Heart right ventricle (tissue), 16 donors: ENCODE results near the gene PPT2. TPM values are rescaled to one million over a fixed set of nuclear protein-coding genes. Genes with fewer than 3 reads are reported as not detected.

ENCODE experiments used
- ATAC-seq, 8 donors: fragments of 200-7000 bp; cut with Tn5 transposase; one replicate each; pipeline ENCODE4 v1.9.1; 2020; ENCODE audit warnings: mild to moderate bottlenecking in 8 of 8, moderate library complexity in 8 of 8, moderate number of reproducible peaks in 1 of 8
- DNase-seq, 2 donors: peaks; one replicate each; pipeline ENCODE4 v3.0.0-alpha.2; 2020
- H3K27ac ChIP-seq, 10 donors: fragments of 200-600 bp; sonication (generic) in 2 of 10; one replicate each; pipeline versions ENCODE4 v1.5.0 to v1.8.0; 2020 to 2022; ENCODE audit warnings: mild to moderate bottlenecking in 3 of 10
- H3K27me3 ChIP-seq, 7 donors: fragments of 200-600 bp; one replicate each; pipeline ENCODE4 v1.8.0; 2021 to 2022; ENCODE audit warnings: mild to moderate bottlenecking in 2 of 7
- H3K36me3 ChIP-seq, 9 donors: fragments of 200-600 bp; sonication (generic) in 1 of 9; one replicate each; pipeline versions ENCODE4 v1.5.0 to v1.8.0; 2020 to 2022; ENCODE audit warnings: mild to moderate bottlenecking in 2 of 9
- H3K4me1 ChIP-seq, 9 donors: fragments of 200-600 bp; sonication (generic) in 1 of 9; one replicate each; pipeline versions ENCODE4 v1.5.0 to v1.8.0; 2020 to 2022; ENCODE audit warnings: mild to moderate bottlenecking in 4 of 9
- H3K4me3 ChIP-seq, 10 donors: fragments of 200-600 bp; sonication (generic) in 2 of 10; one replicate each; pipeline versions ENCODE4 v1.5.0 to v1.8.0; 2020 to 2022; ENCODE audit warnings: mild to moderate bottlenecking in 7 of 10, moderate library complexity in 2 of 10
- H3K9me3 ChIP-seq, 11 donors: fragments of 200-600 bp in 10 of 11; sonication (generic) in 2 of 11; one replicate each; pipeline versions ENCODE4 v1.5.0 to v1.8.0; 2013 to 2022; ENCODE audit warnings: mild to moderate bottlenecking in 2 of 11, control low read depth in 1 of 11, moderate library complexity in 1 of 11
- WGBS, 2 donors: extraction: QIAGEN DNeasy Blood & Tissue Kit; methylation state at CpG; one replicate each; pipeline ENCODE4 v1.1.7; 2013; ENCODE audit warnings: inconsistent platforms in 1 of 2; 5-methylcytosine and 5-hydroxymethylcytosine counted together
- intact Hi-C, 10 donors: fragments of 100-400 bp; cut with DNase I; formaldehyde crosslinking; loops; one replicate each; pipeline versions ENCODE4 v1.11.1 to v1.14.2; 2022
- long read RNA-seq, 3 donors: library from polyadenylated mRNA; unstranded; transcript quantifications; one replicate each; pipeline ENCODE4 v2.0.0, GENCODE V29; 2020 to 2021
- polyA plus RNA-seq, 2 donors: library from polyadenylated mRNA; stranded (reverse); fragments of 200-250 nt; gene quantifications; one replicate each; pipeline ENCODE4 v1.2.3, GENCODE V29; 2013
- total RNA-seq, 10 donors: library from RNA; stranded (reverse); fragmentation: NEBNext Ultra II Directional in 3 of 10; extraction: Animal tissue kit (Norgen Biotek cat#: 25700) in 3 of 10; gene quantifications; one replicate each; pipeline versions ENCODE4 v1.2.1 to v1.2.4, GENCODE V29; 2021 to 2023
- TF ChIP-seq, protein P1 (sequence below), 9 donors: fragments of 200-600 bp; sonication (generic) in 2 of 9; IDR thresholded peaks; one replicate each; pipeline versions ENCODE4 v1.5.0 to v1.8.0; 2021 to 2022; ENCODE audit warnings: antibody characterized with exemption in 9 of 9, mild to moderate bottlenecking in 5 of 9, moderate library complexity in 1 of 9
- donor health status: Arrhythmogenic right ventricular cardiomyopathy.
- donor health status: ischemic (EF 13 %, LVEDD 7.1; RV severe dilation, severe dysfunction).
- donor health status: healthy with polysubstance abuse.
- donor health status: DM: no; HTN: yes; CAD: no.
- donor health status: DM: no; HTN: no; CAD: no.
- donor health status: ischemic (EF 25% LVEDD 6.9; RV normal size, moderate dysfunction).
- donor health status: ischemic (EF 25% LVEDD 5.7; RV mildly dilated, moderate dysfunction).
- donor health status: healthy.
- donor health status: DM: yes; HTN: yes; CAD: no.
- donor health status: Ischemic cardiomyopathy.
- donor health status: ischemic (EF 35%, LVEDD 5.7; RV mildly dilated, moderate dysfunction).
- donor health status: nonischemic (EF 11% LVEDD 7.7; RV severe dilation, severe dysfunction).
- donor health status: DM: yes; HTN: yes; CAD: no.
- donor health status: PGD.
- donor health status: ischemic (EF 29% LVEDD 5.4; RV normal size, mild dysfunction).
- donor health status: nonischemic (EF 23%, LVEDD 6.1; RV moderate dilation, normal function).

PPT2 gene, protein sequence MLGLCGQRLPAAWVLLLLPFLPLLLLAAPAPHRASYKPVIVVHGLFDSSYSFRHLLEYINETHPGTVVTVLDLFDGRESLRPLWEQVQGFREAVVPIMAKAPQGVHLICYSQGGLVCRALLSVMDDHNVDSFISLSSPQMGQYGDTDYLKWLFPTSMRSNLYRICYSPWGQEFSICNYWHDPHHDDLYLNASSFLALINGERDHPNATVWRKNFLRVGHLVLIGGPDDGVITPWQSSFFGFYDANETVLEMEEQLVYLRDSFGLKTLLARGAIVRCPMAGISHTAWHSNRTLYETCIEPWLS
- 10 to 100 TPM; 18.0 to 31.8 (median 23.7) TPM for total RNA-seq
- polyA plus RNA-seq: 10 to 100 TPM; 16.8 to 17.6 TPM
- long read RNA-seq, donor 1, transcript PPT2-244 (9 exons, 2,053 nt): major isoform, 6 of 13 reads
- long read RNA-seq, donor 1, partial matches to known transcripts: 5 of 13 reads
- long read RNA-seq, donor 1, other reads (novel, unspliced or antisense): 1 of 13 reads
- long read RNA-seq, donor 2, partial matches to known transcripts: 5 of 7 reads
- long read RNA-seq, donor 2, other reads (novel, unspliced or antisense): 0 of 7 reads
- long read RNA-seq, donor 3, transcript PPT2-244 (9 exons, 2,053 nt): major isoform, 17 of 26 reads
- long read RNA-seq, donor 3, partial matches to known transcripts: 4 of 26 reads
- long read RNA-seq, donor 3, other reads (novel, unspliced or antisense): 2 of 26 reads

DNA sequence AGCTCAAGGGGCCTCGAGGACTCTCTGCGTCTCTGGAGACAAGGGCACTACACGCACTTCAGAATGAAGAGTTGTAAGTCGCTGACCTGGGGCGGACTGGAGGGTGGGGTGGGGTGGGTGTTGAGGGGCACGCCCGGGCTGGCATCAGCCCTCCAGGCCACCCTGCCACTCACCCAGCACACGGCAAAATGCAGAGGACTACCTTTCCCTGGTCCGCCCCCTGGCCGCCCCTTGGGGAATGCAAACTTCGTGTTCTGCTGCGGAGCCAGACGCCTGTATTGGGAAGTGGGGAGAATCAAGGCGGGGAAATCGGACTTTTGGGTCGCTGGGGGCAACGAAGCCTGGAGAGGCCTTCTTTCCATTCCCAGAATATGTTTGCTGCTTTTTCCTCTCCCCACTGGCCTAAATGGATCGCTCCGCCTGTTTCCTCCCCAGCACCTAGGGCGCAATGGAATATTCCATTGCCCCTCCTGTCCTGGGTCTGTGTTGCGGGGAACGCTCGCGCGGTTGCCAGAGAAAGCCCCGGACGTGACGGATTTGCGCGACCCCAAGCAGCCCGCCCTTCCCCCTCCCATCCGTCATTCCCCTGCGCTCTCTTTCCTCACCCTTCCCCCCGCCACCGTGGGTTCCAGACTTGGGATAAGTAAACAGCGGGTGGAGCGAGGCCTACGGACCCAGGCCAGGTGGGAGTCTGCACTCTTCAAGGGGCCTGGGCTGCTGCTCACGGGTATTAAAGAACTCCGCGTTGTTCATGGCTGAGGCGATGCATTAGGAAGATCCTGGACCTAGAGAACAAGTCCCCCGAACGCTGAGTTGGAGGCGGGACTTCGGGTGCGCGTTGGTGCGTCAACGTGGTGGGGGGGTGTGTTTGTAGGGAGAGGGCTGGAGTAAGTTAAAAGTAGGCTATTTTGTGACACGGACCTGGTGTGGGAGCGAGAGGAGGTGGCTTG, at the start of gene PPT2:
Gene PPT2, plus strand, starts transcription at position 578 of the 950 bp plus-strand sequence. CDS start 454 bp downstream, outside the sequence.
- Histone ChIP-seq H3K4me3 (peak within 1 kb of the TSS; percentile 58 to 91 (median 80)), H3K4me1 (peaks cover 6 to 48% (median 30%) of the 10 kb centered on the region in 9 donors), H3K27ac (peak within 1 kb of the TSS; percentile 60 to 96 (median 91)), H3K9me3 (no peaks in the 10 kb centered on the region), H3K27me3 (peaks cover 0 to 57% (median 8%) of the 10 kb centered on the region in 7 donors), H3K36me3 (peaks cover 0 to 37% (median 21%) of the 10 kb centered on the region in 9 donors)
- 1% methylated on average over 52 of the region's 52 CpGs for WGBS, 2 donors
- ATAC-seq (peak; percentile 90 to 96 (median 94)), DNase-seq (peak; percentile 90 to 95)
- TF ChIP-seq, protein P1, sequence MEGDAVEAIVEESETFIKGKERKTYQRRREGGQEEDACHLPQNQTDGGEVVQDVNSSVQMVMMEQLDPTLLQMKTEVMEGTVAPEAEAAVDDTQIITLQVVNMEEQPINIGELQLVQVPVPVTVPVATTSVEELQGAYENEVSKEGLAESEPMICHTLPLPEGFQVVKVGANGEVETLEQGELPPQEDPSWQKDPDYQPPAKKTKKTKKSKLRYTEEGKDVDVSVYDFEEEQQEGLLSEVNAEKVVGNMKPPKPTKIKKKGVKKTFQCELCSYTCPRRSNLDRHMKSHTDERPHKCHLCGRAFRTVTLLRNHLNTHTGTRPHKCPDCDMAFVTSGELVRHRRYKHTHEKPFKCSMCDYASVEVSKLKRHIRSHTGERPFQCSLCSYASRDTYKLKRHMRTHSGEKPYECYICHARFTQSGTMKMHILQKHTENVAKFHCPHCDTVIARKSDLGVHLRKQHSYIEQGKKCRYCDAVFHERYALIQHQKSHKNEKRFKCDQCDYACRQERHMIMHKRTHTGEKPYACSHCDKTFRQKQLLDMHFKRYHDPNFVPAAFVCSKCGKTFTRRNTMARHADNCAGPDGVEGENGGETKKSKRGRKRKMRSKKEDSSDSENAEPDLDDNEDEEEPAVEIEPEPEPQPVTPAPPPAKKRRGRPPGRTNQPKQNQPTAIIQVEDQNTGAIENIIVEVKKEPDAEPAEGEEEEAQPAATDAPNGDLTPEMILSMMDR (IDR thresholded peaks at IDR 0.05): peak in 5 of 9 donors; percentile 15 to 42 (median 30)
- intact Hi-C loops: loop anchor here in 5 of 10 donors (1.0 to 5.0 kb wide), 4 partner anchors 22 to 37 kb away; partner anchors contain the start of genes AGPAT1 (in 2 of the 5) and FKBPL (in 1 of the 5)

DNA sequence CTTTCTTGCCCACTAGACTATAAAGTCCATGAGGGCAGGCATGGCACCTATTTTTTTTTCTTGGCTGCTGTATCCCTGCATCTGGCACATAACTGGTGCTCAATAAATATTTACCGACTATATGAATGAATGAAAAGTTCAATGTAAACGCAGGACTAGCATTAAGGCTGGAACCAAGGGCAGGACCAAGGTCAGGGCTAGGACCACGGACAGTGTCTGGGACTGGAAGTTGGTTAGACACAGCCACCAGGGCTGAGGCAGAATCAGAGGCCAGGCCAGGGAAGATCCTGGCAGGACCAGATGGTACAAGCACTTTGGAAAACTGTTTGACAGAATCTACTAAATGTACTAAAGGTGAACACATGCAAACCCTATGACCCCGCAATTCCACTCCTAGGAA, 48.5 kb upstream of the PPT2 start:
- peak overlapping the region in 1 of 10 donors; percentile 5 for H3K4me3 ChIP-seq
- H3K27ac ChIP-seq: peak overlapping the region in 2 of 10 donors; percentile 12 to 90
- ATAC-seq (no peak), DNase-seq (no peak)
- peaks cover 14 to 59% (median 38%) of the 10 kb centered on the region in 9 donors for H3K4me1 ChIP-seq
- 74 to 76% methylated on average over 4 of the region's 4 CpGs for WGBS, 2 donors
- intact Hi-C loops: no loop called here
- no peaks in the 10 kb centered on the region for H3K9me3 ChIP-seq
- H3K27me3 ChIP-seq: peaks cover 0 to 9% (median 0%) of the 10 kb centered on the region in 7 donors
- TF ChIP-seq, protein P1 (IDR thresholded peaks at IDR 0.05): no peak
- peaks cover 0 to 22% (median 0%) of the 10 kb centered on the region in 9 donors for H3K36me3 ChIP-seq

DNA sequence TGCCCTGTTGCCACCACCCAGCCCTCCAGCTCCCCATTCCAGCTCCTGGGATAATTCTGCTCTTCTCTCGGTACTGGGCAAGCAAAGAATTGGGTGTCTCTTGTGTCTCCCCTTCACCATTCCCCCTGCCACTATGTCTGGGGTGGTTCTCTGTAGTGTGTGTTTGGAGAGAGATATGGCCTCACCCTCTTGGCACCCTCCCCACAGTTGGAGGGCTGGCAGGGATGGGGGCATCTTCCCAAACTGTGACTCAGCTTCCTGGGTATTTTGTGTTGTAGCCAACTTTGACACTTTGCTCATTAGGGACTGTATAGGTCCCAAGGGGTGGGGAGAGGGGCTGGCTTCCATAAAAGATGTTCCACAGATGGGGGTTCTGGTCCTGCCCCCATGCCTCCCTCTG, 46.5 kb upstream of the PPT2 start:
- no peak for DNase-seq
- Histone ChIP-seq H3K36me3 (peaks cover 0 to 6% (median 0%) of the 10 kb centered on the region in 9 donors), H3K9me3 (no peaks in the 10 kb centered on the region), H3K4me3 (peak overlapping the region in 8 of 10 donors; percentile 57 to 82 (median 66)), H3K4me1 (peaks cover 24 to 79% (median 58%) of the 10 kb centered on the region in 9 donors), H3K27me3 (peaks cover 0 to 9% (median 0%) of the 10 kb centered on the region in 7 donors), H3K27ac (peak overlapping the region; percentile 80 to 96 (median 90))
- peak in 3 of 8 donors; percentile 2 to 14 (median 10) for ATAC-seq
- TF ChIP-seq, protein P1 (IDR thresholded peaks at IDR 0.05): no peak
- WGBS, 2 donors: 70 to 75% methylated on average over 1 of the region's 1 CpG
- intact Hi-C loops: loop anchor here in 1 of 10 donors (1.0 kb wide), 1 partner anchor 23 kb away; the partner anchor contains the start of gene FKBPL
